C4-2B (cell line): ENCODE data around the gene HIVEP3.

Source experiments
- ZFX ChIP-seq: fragments of 450-650 bp; IDR thresholded peaks from 2 replicates; pipeline ENCODE4 v1.6.1; 2017
- TF ChIP-seq, protein P1 (sequence below): fragments of 450-650 bp; conservative IDR thresholded peaks from 2 replicates; pipeline ENCODE4 v1.5.1; 2017; ENCODE audit warnings: mild to moderate bottlenecking

- TF ChIP-seq, protein P1, sequence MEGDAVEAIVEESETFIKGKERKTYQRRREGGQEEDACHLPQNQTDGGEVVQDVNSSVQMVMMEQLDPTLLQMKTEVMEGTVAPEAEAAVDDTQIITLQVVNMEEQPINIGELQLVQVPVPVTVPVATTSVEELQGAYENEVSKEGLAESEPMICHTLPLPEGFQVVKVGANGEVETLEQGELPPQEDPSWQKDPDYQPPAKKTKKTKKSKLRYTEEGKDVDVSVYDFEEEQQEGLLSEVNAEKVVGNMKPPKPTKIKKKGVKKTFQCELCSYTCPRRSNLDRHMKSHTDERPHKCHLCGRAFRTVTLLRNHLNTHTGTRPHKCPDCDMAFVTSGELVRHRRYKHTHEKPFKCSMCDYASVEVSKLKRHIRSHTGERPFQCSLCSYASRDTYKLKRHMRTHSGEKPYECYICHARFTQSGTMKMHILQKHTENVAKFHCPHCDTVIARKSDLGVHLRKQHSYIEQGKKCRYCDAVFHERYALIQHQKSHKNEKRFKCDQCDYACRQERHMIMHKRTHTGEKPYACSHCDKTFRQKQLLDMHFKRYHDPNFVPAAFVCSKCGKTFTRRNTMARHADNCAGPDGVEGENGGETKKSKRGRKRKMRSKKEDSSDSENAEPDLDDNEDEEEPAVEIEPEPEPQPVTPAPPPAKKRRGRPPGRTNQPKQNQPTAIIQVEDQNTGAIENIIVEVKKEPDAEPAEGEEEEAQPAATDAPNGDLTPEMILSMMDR, result no peak
- TF ChIP-seq ZFX, result no peak
Measured at GRCh38 chr1:41583658-41584547, 334.8 kb downstream of the HIVEP3 start.
